ENCODE results near the gene FXN. TPM values are rescaled to one million over a fixed set of nuclear protein-coding genes. Genes with fewer than 3 reads are reported as not detected.

Gene FXN
- total RNA-seq, 1 donor from 2014 or later, result 12.4 TPM

DNA sequence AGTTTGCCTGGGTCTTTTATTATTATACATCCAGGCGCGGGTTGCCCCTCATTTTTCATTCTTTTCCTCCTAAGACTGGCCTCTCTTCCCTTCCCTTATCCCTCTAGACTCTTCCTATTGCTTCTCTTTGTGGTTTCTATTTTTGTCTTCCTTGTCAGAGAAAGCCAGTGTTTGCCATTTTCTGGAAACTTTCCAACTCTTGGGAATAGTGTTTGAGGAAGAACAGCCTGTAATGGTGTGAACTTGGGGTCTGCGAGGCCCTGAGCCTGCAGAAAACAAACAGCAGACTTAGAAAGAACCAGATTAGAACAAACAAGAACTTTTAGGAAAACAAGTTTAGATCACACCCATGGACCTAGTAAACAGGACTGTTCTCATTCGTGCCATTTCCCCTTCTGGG, 37.2 kb upstream of the FXN start:
- no peak overlapping the region for H3K27ac ChIP-seq
- H3K9me3 ChIP-seq, result no peaks in the 10 kb centered on the region
- DNase-seq, result no peak
- no peak for ATAC-seq
- no peaks in the 10 kb centered on the region for H3K36me3 ChIP-seq
- TF ChIP-seq, protein P1, sequence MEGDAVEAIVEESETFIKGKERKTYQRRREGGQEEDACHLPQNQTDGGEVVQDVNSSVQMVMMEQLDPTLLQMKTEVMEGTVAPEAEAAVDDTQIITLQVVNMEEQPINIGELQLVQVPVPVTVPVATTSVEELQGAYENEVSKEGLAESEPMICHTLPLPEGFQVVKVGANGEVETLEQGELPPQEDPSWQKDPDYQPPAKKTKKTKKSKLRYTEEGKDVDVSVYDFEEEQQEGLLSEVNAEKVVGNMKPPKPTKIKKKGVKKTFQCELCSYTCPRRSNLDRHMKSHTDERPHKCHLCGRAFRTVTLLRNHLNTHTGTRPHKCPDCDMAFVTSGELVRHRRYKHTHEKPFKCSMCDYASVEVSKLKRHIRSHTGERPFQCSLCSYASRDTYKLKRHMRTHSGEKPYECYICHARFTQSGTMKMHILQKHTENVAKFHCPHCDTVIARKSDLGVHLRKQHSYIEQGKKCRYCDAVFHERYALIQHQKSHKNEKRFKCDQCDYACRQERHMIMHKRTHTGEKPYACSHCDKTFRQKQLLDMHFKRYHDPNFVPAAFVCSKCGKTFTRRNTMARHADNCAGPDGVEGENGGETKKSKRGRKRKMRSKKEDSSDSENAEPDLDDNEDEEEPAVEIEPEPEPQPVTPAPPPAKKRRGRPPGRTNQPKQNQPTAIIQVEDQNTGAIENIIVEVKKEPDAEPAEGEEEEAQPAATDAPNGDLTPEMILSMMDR (IDR thresholded peaks at IDR 0.05), result no peak
- intact Hi-C loops (cut with DNase I), result loop anchor here (10.0 kb wide), 1 partner anchor 154 kb away; no protein-coding TSS in a partner anchor
- no peaks in the 10 kb centered on the region for H3K4me1 ChIP-seq
- no peak overlapping the region for H3K4me3 ChIP-seq
- no peaks in the 10 kb centered on the region for H3K27me3 ChIP-seq

DNA sequence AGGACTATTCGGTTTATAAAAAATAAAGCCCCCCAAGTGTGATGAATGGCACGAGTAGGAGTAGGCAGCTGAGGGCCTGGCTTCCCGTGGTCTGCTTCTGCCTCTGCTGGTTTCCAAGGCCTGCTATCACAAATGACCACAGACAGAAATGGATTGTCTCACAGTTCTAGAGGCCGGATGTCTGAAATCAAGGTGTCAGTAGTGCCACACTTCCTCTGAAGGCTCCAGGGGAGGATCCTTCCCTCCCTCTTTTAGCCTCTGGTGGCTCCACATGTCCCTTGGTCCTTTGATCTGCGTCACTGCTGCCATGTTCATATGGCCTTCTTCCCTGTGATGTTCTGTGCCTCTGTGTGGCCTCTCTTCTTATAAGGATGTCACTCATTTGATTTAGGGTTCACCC, 36.7 kb upstream of the FXN start:
- ATAC-seq, result no peak
- TF ChIP-seq, protein P1 (IDR thresholded peaks at IDR 0.05), result no peak

GRCh38 chr9:68999393-69000105, 36.0 kb upstream of the FXN start:
- H3K9me3 ChIP-seq, result no peaks in the 10 kb centered on the region
- H3K27ac ChIP-seq, result no peak overlapping the region
- H3K4me3 ChIP-seq, result no peak overlapping the region
- H3K4me1 ChIP-seq, result no peaks in the 10 kb centered on the region
- ATAC-seq (peak; percentile 95), DNase-seq (no peak)
- no peaks in the 10 kb centered on the region for H3K27me3 ChIP-seq
- TF ChIP-seq, protein P1 (IDR thresholded peaks at IDR 0.05), result peak; percentile 79
- no peaks in the 10 kb centered on the region for H3K36me3 ChIP-seq
- intact Hi-C loops (cut with DNase I), result loop anchor here (5.0 to 10.0 kb wide), 2 partner anchors 155 to 417 kb away; no protein-coding TSS in a partner anchor

More for the DNA sequence above, 36.7 kb upstream of the FXN start:
- H3K9me3 ChIP-seq, result no peaks in the 10 kb centered on the region
- intact Hi-C loops (cut with DNase I), result loop anchor here (10.0 kb wide), 1 partner anchor 154 kb away; no protein-coding TSS in a partner anchor
- no peaks in the 10 kb centered on the region for H3K27me3 ChIP-seq
- H3K36me3 ChIP-seq, result no peaks in the 10 kb centered on the region
- DNase-seq, result no peak
- no peak overlapping the region for H3K4me3 ChIP-seq
- no peak overlapping the region for H3K27ac ChIP-seq
- H3K4me1 ChIP-seq, result no peaks in the 10 kb centered on the region

DNA sequence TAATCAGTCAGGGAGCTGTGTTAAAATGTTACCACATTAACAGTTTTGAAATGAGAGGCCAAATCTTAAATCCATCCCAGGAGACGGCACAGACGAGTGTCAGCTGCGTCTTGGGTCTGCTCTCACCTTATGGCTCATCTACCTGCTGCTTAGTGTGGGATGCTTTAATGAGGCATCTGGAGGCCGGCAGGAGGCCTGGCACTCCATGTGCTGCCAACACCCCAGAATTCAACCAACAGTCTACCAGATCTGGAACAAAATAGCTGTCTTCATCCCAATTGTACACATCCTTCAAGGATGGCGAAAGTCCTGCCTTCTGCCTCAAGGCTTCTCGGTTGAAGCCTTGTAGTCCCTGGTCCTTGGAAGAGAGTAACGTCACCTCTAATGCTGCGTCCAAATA, 33.6 kb upstream of the FXN start:
- intact Hi-C loops (cut with DNase I), result loop anchor here (5.0 kb wide), 1 partner anchor 420 kb away; no protein-coding TSS in a partner anchor
- TF ChIP-seq, protein P1 (IDR thresholded peaks at IDR 0.05), result no peak
- DNase-seq (no peak), ATAC-seq (no peak)
- Histone ChIP-seq H3K9me3 (no peaks in the 10 kb centered on the region), H3K4me3 (no peak overlapping the region), H3K27ac (no peak overlapping the region), H3K27me3 (no peaks in the 10 kb centered on the region), H3K36me3 (no peaks in the 10 kb centered on the region), H3K4me1 (no peaks in the 10 kb centered on the region)

GRCh38 chr9:69003051-69003450, 32.5 kb upstream of the FXN start:
- Histone ChIP-seq H3K9me3 (no peaks in the 10 kb centered on the region), H3K27me3 (no peaks in the 10 kb centered on the region), H3K4me1 (no peaks in the 10 kb centered on the region), H3K27ac (no peak overlapping the region), H3K4me3 (no peak overlapping the region), H3K36me3 (no peaks in the 10 kb centered on the region)
- ATAC-seq, result no peak
- DNase-seq, result no peak
- TF ChIP-seq, protein P1 (IDR thresholded peaks at IDR 0.05), result no peak
- intact Hi-C loops (cut with DNase I), result loop anchor here (5.0 kb wide), 1 partner anchor 421 kb away; no protein-coding TSS in a partner anchor

All from upper lobe of right lung (tissue), 1 donor.